PFSK-1 (cell line): Measurements from ENCODE around the gene ABCG1.

Experiments
- POLR2AphosphoS5 ChIP-seq: IDR thresholded peaks from 2 replicates; pipeline ENCODE4 v1.6.1; 2012; ENCODE audit warnings: low read depth, mild to moderate bottlenecking, control low read depth, low read length, moderate library complexity
- REST ChIP-seq, 2 experiments: IDR thresholded peaks; 2 replicates each; pipeline versions ENCODE4 v1.6.1 to v1.8.0; 2011 to 2012; ENCODE audit warnings: low read depth in 2 of 2, low read length in 2 of 2, control low read depth in 1 of 2, inconsistent platforms in 1 of 2, mild to moderate bottlenecking in 1 of 2, moderate library complexity in 1 of 2; ENCODE audit not compliant: insufficient read depth in 1 of 2
- SIN3A ChIP-seq: IDR thresholded peaks from 2 replicates; pipeline ENCODE4 v1.6.1; 2012; ENCODE audit warnings: mild to moderate bottlenecking, low read length, moderate library complexity, borderline replicate concordance; ENCODE audit not compliant: insufficient read depth

- TF ChIP-seq SIN3A: no peak
- no peak for TF ChIP-seq POLR2AphosphoS5
- no peak for TF ChIP-seq REST (IDR thresholded peaks at IDR 0.05; ENCODE audit: insufficient read depth in 1 of 2, low read depth in 2 of 2, low read length in 2 of 2)
Measured at GRCh38 chr21:42203321-42203720, 15.6 kb upstream of the ABCG1 start.
